Right hindlimb (tissue), 1 donor: ENCODE data around the gene ANK3.

Experiments used
- DNase-seq: peaks from one replicate; pipeline ENCODE4 v3.0.0-alpha.2; 2018

ANK3 gene

DNA sequence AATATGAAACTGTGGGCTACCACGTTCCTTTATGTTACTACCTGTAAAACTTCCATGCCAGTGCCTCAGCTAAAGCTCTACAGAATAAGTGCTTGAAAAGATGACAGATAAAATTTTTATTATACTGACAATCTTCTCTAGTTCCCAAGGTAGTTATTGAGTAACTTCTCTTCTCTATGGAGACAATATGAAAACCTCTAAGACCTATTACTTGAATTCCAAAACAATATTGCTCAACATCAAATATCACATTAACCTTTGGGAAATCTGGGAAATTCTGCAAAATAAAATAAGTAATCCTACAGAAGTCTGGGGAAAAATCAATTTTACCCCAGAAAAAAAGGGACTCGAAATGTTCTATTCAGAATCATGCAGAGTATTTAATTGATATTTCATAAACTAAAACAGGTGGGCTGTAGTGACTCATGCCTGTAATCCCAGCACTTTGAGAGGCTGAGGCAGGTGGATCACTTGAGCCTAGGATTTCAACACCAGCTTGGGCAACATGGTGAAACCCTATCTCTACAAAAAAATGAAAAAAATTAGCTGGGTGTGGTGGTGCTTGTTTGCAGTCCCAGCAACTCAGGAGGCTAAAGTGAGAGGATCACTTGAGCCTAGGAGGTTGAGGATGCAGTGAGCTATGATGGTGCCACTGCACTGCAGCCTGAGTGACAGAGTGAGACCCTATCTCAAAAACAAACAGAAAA is 23.8 kb upstream of the ANK3 start:
- no peak for DNase-seq

DNA sequence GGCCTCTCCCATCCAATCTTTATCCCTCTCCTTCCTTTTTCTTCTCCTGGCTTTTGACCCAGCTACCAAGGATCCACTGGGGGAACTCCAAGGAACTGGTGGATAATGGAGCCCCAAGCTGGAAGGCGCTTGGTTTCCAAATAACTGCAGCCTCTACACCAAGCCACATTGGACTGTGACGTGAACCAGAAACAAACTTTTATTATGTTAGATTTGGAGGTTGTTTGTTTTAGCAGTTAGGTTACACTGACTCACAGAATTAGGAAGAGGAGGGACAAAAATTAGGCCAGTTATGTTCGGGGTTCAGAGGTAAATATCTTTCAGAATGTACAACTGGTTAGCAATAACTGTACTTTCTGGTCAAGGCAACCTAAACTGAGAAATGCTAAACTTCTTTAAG is 21.3 kb upstream of the ANK3 start:
- DNase-seq, result no peak

DNA sequence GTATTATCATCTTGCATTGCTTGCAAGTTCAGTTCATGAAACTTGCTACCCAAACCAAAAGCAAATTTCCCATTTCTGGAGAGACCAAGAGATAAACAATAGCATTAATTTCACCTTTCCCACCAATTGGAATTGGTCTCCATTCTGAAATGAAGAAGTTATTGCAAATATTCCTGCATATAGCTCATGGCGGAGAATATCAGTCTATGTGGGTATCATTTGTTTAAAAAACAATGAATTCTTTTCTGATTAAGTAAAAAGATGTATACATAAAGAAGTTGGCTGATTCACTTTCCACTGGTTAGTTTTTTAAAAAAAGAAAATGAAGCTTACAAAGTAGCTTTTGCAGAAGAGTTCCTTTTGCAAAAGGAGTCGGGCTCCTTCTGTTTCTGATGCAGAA is 19.5 kb upstream of the ANK3 start:
- no peak for DNase-seq

DNA sequence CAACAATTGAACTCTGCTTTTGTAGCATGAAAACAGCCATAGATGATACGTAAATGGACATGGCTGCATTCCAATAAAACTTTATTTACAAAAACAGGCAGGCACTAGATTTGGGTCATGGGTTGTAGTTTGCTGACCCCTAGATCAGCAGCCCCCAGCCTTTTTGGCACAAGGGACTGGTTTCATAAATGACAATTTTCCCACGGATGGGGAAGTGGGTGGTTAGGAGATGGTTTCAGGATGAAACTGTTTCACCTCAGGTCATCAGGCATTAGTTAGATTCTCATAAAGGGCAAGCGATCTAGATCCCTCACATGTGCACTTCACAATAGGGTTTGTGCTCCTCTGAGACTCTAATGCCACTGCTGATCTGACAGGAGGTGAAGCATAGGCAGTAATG is 16.5 kb upstream of the ANK3 start:
- DNase-seq, result no peak

DNA sequence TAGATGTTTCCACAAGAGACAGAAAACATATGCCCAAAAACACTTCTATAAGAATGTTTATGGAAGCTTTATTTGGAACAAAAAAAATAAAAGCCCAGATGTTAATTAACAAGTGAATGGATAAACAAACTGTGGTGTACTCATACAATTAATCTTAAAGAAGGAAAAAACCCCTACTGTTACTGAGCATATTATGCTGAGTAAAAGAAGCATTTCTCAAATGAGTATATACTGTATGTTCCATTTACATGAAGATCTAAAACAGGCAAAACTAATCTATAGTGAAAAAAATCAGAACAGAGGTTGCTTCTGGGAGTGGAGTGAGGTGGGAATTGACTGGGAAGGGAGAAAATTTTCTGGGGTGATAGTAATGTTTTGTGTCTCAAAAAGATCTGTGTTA is 15.5 kb upstream of the ANK3 start:
- DNase-seq, result no peak

DNA sequence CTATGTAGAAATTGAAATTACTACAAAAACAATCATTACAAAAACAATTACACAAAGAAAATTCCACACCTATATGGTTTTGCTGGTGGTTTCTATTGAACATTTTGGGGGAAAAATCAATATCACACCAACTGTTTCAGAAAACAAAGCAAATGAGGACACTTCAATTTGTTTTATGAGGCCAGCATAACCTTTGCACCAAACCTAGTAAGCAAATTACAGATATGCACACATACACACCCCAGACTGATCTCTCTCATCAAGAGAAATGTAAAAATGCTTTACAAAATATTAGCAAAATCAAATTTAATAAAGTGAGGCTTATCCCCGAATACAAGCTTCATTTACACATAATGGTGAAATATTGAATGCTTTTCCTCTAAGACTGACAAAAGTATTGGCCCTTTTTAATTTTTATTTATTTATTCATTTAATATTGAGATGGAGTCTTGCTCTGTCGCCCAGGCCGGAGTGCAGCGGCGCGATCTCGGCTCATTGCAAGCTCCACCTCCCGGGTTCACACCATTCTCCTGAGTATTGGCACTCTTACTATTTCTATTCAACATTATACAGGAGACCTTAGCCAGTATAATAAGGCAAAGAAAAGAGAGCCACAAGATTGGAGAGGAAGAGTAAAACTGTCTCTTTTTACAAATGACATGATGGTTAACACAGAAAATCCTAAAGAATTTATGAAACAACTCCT is 13.6 kb upstream of the ANK3 start:
- DNase-seq, result no peak

DNA sequence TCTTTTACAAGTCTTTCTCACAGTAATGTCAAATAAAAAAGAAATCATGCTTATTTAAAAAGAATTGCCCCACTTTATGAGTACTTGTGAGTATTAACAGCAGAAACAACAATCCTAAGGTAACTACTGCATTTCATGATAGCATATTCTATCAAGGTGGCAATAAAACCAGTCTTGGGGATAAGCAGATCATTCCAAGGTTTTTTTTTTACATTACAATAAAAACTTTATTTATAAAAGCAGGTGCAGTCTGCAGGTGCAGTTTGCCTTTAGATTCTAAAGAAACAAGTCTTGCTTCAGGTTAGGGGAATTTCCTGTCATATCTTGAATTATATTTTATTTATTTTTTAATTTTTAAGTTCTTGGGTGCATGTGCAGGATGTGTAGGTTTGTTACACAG is 10.7 kb upstream of the ANK3 start:
- no peak for DNase-seq

DNA sequence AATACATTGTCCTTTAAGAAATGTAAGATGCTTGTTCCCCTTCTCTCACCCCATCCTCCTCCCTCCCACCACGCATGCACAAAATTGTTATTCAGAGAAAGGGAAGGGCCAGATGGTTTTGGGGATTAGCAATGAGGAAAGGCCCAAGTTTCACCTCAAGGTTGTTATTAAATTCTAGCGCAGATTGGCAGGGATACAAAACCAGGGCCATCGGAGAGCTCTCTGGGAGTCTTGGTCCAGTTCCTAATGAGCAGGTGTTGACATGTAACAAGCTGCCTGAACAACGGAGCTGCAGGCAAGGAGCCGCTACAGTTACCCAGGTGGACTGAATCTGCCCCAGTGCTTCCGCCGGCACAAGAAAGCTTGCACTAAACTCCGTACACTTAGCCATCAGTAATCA is 9.7 kb upstream of the ANK3 start:
- DNase-seq, result no peak

DNA sequence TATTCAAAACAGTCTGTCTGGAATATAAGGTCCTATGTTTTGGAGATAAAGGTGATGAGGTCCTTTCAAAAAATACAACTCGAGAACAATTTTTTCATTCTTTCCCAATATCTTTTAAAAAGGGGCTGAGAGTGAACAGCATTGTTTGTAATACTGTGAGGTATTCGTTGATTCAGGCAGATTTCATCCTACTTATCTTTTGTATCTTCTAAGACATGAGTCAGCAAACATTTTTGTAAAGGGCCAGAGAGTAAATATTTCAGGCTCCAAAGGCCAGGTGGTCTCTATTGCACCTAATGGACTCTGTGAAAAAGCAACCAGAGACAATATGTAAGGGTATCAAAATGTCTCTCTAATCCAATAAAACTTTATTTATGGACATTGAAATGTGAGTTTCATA is 8.1 kb upstream of the ANK3 start:
- DNase-seq, result no peak

DNA sequence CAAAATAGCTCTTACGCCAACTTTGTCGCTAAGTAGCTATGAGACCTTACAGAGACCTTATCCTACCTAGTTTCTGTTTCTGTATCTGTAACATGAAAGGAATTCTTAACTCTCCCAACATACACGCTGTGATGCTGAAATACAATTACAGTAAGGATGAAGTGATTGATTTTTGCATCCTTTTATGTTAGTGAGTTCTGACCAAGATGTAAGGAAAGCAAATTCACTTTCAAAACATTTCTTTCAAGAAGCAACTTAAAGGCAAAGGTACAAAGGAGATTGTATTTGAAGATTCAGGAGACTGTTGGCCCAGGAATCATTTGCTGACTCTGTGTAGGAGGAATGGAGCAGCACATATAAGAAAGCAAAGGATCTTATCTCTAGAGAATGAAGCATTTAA is 7.1 kb upstream of the ANK3 start:
- DNase-seq, result no peak

DNA sequence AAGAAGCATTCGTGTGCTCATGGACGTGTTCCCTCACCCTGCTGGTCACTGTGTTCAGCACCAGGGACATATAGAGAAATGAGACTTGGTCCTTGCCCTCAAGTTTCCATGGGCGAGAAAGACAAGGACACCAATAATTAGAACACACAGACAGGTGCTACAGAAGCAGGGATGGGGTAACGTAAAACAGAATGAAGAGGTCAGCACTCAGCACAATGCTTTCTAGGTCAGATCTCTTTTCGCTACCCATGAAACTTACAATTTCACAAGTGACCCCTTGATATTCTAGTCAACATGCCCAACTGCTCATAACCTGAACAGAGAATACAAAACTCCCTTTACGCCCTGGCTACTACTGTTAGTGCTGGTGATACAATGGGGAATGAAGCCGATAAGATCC is 6.0 kb upstream of the ANK3 start:
- DNase-seq, result no peak

DNA sequence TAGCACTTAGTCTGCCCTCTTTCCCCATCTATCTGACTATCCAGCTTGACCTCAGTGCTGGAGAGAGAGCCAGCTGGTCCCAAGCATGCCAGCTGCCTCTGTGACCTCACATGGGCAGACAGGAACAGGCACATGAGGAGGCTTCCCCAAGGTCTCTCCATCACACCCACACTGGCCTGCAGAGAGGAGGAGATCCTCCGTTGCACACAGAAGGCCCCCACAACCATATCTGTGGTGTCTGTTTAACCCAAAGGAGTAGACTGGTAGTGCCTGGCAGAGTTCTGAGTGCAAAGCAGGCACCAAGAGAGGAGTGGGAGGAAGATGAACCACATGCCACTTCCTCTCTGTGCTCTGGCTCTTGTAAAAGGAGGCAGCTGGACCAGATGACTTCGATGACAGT is 4.8 kb upstream of the ANK3 start:
- no peak for DNase-seq

DNA sequence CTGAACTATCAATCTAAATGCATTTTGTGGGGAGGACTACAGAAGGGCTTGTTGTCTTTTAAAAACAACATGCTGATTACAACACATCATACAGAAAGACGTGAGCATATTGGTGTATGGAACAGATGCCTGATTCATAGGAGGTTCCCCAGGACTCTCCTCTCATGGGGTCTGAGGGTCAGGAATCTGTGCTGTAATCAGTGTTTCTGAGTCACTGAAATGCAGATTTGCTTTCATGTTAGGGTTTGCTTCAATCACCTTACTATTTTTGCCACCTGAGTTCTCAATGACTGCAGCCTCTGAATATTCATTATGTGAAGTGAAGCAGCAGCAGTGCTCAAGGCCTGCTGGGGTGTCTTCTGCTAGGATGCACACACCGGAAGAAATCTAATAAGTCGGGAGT is 550 bp upstream of the ANK3 start:
- no peak for DNase-seq

DNA sequence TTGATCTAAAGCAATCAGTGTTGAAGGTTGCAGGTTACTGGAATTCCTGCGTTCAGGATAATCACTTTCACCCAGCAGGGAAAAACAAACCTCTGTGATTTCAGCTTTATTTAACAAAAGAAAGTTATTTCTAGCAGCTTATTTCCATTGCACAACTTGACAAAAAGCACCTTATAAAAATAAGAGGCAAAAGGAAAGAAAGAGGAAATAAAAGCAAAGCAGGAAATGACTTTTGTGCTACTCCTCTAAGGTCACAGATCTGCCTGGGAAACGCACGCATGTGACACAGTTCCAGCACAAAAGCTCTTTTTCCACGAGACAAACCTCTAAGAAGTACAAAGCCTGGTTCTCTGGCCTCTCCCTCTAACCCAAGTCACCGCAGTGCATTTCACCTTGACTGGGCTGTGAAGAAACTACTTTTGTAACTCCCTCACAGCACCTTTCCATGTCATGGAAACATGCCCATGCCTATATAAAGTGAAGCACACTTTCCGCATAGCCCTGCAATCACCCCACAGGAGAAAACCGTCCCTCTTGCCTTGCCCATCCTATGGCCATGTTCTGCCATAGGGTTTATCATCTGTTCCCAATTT is 870 bp downstream of the ANK3 start:
- DNase-seq, result no peak

DNA sequence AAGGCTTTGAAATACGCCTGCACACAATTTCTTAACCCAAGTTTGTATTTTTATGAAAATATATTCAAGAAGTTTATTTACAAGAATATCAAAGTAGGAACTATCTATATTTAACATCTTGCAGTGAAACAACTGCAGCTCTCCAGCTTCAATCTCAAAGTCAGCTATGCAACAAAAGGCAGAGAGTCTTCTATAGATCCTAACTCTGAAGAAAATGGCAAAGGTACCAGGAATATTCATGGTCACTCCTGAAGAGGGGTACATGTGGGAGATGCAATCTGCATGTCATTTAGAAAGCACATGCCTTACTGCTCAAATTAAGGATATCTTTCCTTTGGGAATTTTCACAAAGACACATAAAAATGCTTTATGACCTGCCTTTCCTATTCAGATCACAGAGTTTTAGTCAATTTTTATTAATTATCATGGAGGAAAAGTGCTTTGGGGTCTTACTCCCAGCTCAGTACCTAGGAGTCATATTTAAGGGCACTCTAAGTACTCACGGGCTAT is 1.5 kb downstream of the ANK3 start:
- DNase-seq, result no peak

DNA sequence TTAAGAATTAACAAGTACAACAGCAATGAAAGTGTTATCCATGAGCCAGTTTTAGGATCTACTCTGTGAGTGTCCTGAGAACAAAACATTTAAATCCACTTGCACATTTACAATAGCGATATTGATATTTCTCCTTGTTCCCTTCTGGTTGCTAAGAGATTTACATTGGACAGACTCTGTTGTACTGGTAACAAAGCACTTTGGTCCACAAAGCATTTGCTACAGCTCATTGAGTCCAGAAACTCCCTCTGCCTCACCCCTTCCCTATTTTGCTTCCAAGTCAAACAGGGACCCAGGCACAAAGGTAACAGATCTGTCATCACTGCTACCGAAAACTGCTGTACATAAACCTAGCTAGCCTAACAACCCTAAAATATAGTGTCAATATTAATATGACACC is 2.1 kb downstream of the ANK3 start:
- no peak for DNase-seq

DNA sequence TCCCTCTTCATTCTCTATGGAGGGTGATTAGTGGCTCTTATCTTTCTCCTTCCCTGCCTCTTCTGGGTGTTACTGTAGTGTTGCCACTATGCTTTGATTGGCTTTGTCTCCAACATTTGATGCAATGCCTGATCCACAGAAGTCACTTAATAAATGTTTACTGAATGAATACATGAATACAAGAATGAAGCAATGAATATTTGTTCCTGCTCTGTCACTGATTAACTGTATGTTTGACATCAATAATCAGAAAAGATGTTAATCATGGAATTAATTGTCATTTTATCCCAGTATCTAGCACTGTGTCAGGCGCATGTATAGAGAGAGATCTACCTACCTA is 4.3 kb downstream of the ANK3 start:
- no peak for DNase-seq

DNA sequence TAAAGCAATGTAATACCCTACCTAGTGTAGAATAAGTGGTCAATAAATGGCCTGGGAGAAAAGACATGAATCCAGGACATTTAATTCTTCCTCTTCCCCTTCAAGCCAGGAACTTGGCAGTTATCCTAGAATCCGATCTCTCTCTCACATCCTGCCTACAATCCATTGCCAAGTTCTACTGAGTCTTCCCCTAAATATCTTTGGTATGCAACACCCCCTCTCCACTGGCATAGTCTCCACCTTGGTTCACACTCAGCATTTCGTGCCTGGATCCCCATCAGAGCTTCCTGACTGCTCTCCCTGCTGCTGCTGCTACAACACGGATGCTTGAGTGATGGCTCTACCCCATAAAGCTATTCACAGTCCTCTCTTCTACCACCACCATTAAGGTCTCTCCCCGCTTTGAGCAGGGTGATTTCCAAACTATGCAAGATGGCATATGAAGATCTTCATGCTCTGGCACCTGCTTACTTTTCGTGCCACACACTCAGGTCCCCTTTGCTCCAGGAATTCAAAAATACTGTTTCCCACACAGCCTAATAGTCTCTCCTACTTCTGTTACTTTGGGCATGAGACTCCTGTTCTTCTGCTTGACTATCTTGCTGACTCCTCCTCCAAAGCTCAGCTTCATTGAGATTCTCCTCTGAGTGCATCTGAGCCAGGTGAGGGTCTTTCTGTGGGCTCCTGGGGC is 4.8 kb downstream of the ANK3 start:
- peak; percentile 39 for DNase-seq

DNA sequence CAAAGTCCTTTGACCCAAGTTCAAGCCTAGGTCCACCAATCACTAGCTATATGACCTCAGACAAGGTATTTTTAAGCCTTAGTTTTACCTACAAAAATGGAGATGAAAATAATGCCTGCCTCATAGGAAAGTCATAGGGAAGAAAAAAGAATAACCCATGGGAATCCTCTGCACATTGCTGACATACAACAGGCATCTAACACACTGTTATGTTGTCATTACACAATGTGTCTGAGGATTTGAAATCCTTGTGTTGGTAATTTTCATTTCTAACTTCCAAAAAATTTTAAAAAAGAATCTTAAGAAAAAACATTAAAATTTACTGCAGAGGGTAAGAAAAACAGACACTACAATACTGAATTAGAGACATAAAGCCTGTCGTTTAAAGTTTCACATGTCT is 5.7 kb downstream of the ANK3 start:
- DNase-seq, result no peak

DNA sequence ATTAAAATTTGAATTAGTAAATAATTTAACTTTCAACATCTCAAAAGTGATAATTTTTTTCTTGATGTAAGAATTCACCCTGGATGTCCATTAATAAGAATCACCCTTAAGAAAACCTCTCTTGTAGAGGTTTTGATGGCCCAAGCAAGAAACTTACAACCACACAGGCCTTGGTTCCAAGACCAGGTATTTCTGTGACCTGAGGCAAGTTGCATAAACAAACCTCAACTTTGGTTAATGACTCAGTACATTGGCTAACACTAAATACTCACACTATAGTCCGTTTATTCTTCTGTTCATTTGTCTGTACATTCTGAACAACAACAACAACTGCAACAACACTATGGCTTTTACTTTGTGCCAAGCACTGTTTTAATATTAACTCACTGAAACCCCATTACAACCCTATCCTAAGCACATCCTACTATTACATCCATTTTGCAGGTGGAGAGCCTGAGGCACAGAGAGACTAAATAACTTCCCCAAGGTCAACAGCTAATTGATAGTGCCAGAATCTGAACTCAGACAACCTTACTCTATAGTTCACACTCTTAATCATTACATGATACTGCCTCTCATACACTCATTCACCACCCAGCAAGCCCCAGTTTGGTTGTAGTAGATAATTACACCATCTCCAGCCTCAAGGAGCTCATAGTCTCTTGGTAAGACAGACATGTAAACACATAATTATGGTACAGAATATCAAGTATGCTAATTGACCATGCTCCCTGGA is 6.6 kb downstream of the ANK3 start:
- DNase-seq, result no peak

DNA sequence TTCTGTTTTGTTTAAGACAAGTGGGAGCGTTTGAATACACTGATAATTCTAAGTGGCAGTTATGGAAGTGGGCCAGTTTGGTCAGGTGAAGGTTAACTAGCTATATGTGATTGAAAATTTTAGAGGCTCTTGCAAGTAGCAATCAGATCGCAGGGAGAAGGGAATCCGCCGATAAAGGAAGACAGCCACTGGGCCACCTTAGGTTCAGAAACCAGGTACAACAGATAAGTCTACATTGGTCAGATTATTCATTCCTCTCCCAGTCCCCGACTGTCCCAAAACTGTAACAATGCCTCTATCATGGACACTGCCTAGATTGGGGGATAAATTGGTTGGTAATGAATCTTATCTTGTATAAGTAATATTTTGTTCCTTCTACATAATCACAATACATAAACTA is 8.9 kb downstream of the ANK3 start:
- no peak for DNase-seq

DNA sequence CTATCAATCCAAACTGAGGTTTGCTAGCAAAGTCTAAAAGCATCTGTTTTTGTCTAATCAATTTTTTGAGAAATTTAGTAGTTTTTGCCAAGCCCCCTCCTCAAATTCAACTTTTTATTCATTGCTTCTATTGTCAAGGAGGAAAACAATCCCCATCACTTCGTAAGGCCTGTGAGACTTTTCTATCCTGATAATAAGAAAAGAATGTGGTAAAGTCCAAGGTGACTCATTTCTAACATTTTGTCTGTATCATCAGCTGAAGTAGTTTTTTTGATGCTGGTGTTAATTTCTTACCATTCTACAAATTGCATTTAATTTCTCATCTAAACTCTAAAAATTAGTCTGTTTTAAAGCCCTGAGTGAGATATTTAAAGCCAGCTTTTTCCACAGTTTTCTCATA is 11.7 kb downstream of the ANK3 start:
- DNase-seq, result no peak

DNA sequence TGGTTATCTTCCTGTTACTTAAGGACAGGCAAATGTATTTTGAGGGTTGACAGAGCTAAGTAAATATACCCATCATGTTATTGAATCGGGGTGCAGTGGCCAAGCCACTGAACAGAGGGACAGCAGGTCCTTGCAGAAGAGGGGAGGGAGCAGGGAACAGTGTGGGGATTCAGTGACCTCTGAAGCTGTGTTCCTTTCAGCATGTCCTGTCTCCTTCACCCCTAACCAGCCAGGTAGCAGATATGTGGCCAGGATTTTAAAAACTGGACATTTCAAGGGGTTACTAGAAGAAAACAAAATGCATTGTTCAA is 12.7 kb downstream of the ANK3 start:
- no peak for DNase-seq
